ENCODE data around the gene PCDHGA8.
"Not testable (repeated sequence)": the region's sequence is repeated elsewhere in the genome, so short reads cannot be mapped to it uniquely, and the experiment has no call there.

PCDHGA8 gene

GRCh38 chr5:141392429-141393198 is at the start of gene PCDHGA8:
Gene PCDHGA8, plus strand, starts transcription at chr5:141392633. Its CDS starts 181 bp downstream, at chr5:141392814.
- DNase-seq = no peak

DNA sequence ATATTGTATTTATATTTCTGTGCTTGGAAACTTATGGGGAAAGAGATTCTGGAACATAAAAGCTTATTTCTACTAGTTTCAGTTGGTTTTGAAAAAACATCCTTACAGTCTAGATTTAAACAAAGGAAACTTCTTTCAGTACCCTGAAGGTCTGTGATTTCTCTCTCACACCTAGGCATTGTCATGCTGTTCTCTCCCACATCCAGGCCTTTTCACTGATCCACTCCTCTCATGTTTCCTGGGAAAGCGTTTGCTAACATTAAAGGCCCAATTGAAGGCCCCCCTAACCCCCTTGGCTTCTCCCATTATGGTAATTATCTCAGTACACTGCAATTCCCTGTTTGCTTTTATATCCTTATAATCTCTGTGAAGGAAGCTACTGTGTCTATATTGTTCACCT is 49.7 kb upstream of the PCDHGA8 start:
- no peak for DNase-seq

DNA sequence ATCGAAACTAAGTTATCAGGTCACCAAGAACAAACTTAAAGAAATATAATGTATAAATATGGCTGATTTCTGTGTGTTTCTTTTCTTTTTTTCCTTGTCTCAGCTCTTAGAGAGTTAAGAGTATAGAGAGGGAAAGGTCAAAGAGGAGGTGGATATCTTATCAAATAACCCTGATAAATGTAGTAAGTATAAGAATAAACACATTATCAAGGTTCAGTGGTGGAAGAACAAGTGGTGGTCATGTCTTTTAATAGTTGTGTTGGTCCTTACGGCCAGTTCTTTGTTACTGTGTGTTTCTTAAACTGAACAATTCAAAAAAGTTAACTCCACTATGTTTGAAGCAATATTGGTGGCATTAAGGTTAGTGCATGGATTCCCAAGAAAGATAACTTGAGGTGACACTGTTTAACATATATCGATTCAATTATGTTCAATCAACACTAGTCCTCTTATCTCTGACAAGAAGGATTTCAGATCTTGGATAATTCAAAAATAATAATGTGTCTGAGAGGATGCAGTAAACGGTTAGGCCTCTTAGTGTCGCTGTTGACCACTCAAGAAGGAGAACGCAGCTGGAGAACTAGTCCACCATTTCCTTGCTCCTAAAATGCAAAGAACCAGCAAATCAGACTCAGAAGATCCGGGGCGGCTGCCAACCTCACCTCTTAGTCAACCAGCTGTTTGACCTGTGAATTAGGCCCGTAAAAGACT is 49.0 kb upstream of the PCDHGA8 start, which contains the start of gene PCDHGA3:
Gene PCDHGA3 (plus strand): TSS at position 588 of the 711 bp plus-strand sequence. CDS start 205 bp downstream, outside the sequence.
- no peak for DNase-seq

DNA sequence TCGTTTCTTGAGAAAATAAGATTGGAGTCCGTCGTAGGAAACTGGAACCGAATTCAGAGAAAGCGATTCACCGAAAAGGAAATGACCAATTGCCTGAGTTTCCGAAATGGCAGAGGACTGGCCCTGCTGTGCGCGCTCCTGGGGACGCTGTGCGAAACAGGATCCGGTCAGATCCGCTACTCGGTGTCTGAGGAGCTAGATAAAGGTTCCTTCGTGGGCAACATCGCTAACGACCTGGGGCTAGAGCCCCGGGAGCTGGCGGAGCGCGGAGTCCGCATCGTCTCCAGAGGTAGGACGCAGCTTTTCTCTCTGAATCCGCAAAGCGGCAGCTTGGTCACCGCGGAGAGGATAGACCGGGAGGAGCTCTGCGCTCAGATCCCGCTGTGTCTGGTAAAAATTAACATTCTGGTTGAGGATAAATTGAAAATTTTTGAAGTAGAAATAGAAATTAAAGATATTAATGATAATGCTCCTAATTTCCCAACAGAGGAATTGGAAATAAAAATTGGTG is 48.4 kb upstream of the PCDHGA8 start:
- no peak for DNase-seq

DNA sequence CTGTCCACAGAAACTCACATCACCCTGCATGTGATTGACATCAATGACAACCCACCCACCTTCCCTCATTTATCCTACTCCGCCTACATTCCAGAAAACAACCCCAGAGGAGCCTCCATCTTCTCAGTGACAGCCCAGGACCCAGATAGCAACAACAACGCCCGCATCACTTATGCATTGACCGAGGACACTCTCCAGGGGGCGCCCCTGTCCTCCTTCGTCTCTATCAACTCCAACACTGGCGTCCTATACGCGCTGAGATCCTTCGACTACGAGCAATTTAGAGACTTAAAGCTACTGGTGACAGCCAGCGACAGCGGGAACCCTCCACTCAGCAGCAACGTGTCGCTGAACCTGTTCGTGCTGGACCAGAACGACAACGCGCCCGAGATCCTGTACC is 47.1 kb upstream of the PCDHGA8 start:
- DNase-seq = no peak

DNA sequence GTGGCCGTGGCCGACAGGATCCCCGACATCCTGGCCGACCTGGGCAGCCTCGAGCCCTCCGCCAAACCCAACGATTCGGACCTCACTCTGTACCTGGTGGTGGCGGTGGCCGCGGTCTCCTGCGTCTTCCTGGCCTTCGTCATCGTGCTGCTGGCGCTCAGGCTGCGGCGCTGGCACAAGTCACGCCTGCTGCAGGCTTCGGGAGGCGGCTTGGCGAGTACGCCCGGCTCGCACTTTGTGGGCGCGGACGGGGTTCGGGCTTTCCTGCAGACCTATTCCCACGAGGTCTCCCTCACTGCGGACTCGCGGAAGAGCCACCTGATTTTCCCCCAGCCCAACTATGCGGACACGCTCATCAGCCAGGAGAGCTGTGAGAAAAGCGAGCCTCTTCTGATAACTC is 46.4 kb upstream of the PCDHGA8 start:
- DNase-seq = not testable (repeated sequence)

DNA sequence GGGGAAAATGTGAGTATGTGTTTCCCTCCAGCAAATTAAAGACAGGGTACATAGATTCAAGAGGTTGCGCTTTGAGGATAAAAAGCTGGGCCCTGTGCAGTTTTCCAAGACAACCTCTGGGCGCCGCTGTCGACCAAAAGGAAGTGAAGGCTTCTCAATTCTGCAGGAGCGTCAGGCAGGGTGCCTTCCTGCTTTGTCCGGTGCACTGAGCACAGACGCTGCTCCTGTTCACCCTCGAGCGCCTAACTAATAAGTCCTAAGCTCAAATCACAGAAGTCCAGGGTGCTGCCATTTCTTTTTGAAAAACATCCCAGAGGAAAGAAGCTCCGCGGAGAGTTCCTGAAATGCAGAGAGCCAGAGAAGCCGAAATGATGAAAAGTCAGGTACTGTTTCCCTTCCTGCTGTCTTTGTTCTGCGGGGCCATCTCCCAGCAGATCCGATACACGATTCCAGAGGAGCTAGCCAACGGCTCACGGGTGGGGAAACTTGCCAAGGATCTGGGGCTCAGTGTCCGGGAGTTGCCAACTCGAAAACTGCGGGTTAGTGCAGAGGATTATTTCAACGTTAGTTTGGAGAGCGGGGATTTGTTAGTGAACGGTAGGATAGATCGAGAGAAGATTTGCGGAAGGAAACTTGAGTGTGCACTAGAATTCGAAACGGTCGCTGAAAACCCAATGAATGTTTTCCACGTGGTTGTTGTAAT is 42.4 kb upstream of the PCDHGA8 start, which contains the start of gene PCDHGB1:
Gene PCDHGB1 (plus strand): TSS at position 183 of the 703 bp plus-strand sequence. CDS start 162 bp downstream, at position 345.
- no peak for DNase-seq

- DNase-seq = no peak
Observed at GRCh38 chr5:141351591-141351990, 40.8 kb upstream of the PCDHGA8 start.

GRCh38 chr5:141354900-141355469 is 37.4 kb upstream of the PCDHGA8 start, which contains the start of gene PCDHGA4:
Gene PCDHGA4, plus strand, starts transcription at chr5:141355021. Its CDS starts 87 bp downstream, at chr5:141355108.
- no peak for DNase-seq

DNA sequence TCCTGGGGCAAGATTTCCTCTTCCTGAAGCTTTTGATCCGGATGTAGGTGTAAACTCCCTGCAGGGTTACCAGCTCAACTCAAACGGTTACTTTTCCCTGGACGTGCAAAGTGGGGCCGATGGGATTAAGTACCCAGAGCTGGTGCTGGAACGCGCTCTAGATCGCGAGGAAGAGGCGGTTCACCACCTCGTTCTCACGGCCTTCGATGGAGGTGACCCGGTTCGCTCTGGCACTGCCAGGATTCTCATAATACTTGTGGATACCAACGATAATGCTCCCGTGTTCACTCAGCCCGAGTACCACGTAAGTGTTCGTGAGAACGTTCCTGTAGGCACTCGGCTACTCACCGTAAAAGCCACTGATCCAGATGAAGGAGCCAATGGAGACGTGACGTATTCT is 36.8 kb upstream of the PCDHGA8 start:
- no peak for DNase-seq

DNA sequence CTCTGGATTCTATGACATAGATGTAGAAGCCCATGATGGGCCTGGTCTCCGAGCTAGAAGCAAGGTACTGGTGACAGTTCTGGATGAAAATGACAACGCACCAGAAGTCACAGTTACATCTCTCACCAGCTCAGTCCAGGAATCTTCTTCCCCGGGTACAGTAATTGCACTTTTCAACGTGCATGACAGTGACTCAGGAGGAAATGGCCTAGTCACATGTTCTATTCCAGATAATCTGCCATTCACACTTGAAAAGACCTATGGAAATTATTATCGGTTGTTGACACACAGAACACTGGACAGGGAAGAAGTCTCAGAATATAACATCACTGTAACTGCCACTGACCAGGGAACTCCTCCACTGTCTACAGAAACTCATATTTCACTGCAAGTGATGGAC is 36.3 kb upstream of the PCDHGA8 start:
- DNase-seq = no peak

DNA sequence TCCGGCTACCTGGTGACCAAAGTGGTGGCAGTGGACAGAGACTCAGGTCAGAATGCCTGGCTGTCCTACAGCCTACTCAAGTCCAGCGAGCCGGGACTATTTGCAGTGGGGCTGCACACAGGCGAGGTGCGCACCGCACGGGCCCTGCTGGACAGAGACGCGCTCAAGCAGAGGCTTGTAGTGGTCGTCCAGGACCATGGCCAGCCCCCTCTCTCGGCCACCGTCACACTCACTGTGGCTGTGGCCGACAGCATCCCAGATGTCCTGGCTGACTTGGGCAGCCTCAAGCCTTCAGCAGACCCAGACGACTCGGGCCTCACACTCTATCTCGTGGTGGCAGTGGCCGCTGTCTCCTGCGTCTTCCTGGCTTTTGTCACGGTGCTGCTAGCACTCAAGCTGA is 35.5 kb upstream of the PCDHGA8 start:
- no peak for DNase-seq

GRCh38 chr5:141359790-141360426 is 32.5 kb upstream of the PCDHGA8 start, which contains the start of gene PCDHGB2:
Gene PCDHGB2, plus strand, starts transcription at chr5:141359994. Its CDS starts 142 bp downstream, at chr5:141360136.
- no peak for DNase-seq

DNA sequence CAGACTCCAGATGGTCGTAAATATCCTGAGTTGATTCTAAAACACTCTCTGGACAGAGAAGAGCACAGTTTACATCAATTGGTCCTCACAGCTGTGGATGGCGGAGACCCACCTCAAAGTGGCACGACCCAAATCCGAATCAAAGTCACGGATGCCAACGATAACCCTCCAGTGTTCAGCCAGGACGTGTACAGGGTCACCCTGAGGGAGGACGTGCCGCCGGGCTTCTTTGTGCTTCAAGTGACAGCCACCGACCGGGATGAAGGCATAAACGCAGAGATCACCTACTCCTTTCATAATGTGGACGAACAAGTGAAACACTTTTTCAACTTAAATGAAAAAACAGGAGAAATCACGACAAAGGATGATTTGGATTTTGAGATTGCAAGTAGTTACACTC is 31.7 kb upstream of the PCDHGA8 start:
- no peak for DNase-seq

DNA sequence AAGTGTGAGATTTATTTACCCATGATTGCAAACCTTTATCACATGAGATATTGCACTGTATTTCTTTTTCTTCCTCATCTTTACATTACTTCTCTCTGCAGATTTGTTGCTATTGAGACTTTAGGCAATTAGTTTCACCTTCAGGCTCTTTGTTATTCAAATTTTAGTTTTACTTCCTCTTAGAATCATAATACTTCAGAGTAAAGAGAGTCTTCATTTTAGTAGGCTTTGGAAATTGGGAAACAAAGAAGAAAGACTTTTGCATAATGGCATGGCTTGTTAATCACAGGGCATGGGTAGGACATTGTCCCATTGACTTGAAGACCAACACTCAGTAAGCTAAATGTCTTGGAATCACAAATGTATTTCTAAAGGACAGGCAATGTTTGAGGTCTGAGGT is 29.7 kb upstream of the PCDHGA8 start:
- DNase-seq = no peak

- no peak for DNase-seq
Observed at GRCh38 chr5:141363952-141364660, 28.3 kb upstream of the PCDHGA8 start, which contains the start of gene PCDHGA5. Gene PCDHGA5, plus strand, starts transcription at chr5:141364162. Its CDS starts 169 bp downstream, at chr5:141364331.

GRCh38 chr5:141366016-141366896 is 26.2 kb upstream of the PCDHGA8 start:
- no peak for DNase-seq

- DNase-seq = no peak
Observed at GRCh38 chr5:141369994-141370848, 22.2 kb upstream of the PCDHGA8 start, which contains the start of gene PCDHGB3. Gene PCDHGB3, plus strand, starts transcription at chr5:141370242. Its CDS starts 153 bp downstream, at chr5:141370395.
